Measurements from ENCODE around the gene UBL3. TPM values are rescaled to one million over a fixed set of nuclear protein-coding genes. Genes with fewer than 3 reads are reported as not detected.

Gene UBL3
- total and polyA plus RNA-seq, 10 of the 15 experiments (the other 5 are each of a cell fraction or from before 2014, with no cell fraction given), result 5.5 to 13.7 (median 10.6) TPM

DNA sequence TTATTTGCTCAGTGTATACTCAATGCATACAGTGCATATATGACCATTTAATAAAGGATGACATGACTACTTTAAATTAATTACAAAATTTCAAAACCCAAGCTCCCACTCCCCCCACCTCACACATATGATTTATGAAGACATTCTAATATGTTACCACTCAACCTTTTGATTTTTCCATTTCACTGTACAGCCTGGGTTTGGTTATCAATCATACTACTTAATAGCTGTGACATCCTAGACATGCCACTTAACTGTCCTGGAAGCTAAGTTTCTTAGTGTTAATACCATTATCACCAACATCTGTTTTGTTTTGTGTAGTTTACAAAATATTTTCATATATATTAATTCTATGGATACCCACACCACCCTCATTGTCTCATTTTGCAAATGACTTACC, 42.2 kb downstream of the UBL3 start (continued):
- TF ChIP-seq, protein P1, sequence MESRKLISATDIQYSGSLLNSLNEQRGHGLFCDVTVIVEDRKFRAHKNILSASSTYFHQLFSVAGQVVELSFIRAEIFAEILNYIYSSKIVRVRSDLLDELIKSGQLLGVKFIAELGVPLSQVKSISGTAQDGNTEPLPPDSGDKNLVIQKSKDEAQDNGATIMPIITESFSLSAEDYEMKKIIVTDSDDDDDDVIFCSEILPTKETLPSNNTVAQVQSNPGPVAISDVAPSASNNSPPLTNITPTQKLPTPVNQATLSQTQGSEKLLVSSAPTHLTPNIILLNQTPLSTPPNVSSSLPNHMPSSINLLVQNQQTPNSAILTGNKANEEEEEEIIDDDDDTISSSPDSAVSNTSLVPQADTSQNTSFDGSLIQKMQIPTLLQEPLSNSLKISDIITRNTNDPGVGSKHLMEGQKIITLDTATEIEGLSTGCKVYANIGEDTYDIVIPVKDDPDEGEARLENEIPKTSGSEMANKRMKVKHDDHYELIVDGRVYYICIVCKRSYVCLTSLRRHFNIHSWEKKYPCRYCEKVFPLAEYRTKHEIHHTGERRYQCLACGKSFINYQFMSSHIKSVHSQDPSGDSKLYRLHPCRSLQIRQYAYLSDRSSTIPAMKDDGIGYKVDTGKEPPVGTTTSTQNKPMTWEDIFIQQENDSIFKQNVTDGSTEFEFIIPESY (IDR thresholded peaks at IDR 0.05), result no peak
- TF ChIP-seq ZBED1 (IDR thresholded peaks at IDR 0.05; ENCODE audit: borderline replicate concordance) (no peak), STAT3 (IDR thresholded peaks at IDR 0.05; ENCODE audit: low read depth, low read length) (no peak), RCOR1 (conservative IDR thresholded peaks at IDR 0.05; ENCODE audit: low read depth, low read length) (no peak), CHD1 (IDR thresholded peaks at IDR 0.05; ENCODE audit: low read depth, low read length) (no peak), HDAC2 (IDR thresholded peaks at IDR 0.05) (no peak), RAD21 (IDR thresholded peaks at IDR 0.05; ENCODE audit: insufficient read depth, low read depth, low read length) (no peak), ZNF622 (IDR thresholded peaks at IDR 0.05) (no peak), BACH1 (IDR thresholded peaks at IDR 0.05; ENCODE audit: borderline replicate concordance) (no peak), POLR2AphosphoS2 (IDR thresholded peaks at IDR 0.05; ENCODE audit: low read depth, low read length) (no peak), FOXM1 (IDR thresholded peaks at IDR 0.05; ENCODE audit: low read depth, low read length) (no peak), ZZZ3 (IDR thresholded peaks at IDR 0.05; ENCODE audit: control insufficient read depth, insufficient read length, low read depth) (no peak)
- TF ChIP-seq, protein P2, sequence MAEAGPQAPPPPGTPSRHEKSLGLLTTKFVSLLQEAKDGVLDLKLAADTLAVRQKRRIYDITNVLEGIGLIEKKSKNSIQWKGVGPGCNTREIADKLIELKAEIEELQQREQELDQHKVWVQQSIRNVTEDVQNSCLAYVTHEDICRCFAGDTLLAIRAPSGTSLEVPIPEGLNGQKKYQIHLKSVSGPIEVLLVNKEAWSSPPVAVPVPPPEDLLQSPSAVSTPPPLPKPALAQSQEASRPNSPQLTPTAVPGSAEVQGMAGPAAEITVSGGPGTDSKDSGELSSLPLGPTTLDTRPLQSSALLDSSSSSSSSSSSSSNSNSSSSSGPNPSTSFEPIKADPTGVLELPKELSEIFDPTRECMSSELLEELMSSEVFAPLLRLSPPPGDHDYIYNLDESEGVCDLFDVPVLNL (IDR thresholded peaks at IDR 0.05; ENCODE audit: low read depth, low read length), result no peak
- TF ChIP-seq, protein P3, sequence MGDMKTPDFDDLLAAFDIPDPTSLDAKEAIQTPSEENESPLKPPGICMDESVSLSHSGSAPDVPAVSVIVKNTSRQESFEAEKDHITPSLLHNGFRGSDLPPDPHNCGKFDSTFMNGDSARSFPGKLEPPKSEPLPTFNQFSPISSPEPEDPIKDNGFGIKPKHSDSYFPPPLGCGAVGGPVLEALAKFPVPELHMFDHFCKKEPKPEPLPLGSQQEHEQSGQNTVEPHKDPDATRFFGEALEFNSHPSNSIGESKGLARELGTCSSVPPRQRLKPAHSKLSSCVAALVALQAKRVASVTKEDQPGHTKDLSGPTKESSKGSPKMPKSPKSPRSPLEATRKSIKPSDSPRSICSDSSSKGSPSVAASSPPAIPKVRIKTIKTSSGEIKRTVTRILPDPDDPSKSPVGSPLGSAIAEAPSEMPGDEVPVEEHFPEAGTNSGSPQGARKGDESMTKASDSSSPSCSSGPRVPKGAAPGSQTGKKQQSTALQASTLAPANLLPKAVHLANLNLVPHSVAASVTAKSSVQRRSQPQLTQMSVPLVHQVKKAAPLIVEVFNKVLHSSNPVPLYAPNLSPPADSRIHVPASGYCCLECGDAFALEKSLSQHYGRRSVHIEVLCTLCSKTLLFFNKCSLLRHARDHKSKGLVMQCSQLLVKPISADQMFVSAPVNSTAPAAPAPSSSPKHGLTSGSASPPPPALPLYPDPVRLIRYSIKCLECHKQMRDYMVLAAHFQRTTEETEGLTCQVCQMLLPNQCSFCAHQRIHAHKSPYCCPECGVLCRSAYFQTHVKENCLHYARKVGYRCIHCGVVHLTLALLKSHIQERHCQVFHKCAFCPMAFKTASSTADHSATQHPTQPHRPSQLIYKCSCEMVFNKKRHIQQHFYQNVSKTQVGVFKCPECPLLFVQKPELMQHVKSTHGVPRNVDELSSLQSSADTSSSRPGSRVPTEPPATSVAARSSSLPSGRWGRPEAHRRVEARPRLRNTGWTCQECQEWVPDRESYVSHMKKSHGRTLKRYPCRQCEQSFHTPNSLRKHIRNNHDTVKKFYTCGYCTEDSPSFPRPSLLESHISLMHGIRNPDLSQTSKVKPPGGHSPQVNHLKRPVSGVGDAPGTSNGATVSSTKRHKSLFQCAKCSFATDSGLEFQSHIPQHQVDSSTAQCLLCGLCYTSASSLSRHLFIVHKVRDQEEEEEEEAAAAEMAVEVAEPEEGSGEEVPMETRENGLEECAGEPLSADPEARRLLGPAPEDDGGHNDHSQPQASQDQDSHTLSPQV (IDR thresholded peaks at IDR 0.05), result no peak
